HG03196 (cell line): Measurements from ENCODE around the gene ATG2A.

ENCODE experiments used
- ATAC-seq: cut with Tn5 transposase; IDR thresholded peaks from one replicate; pipeline ENCODE4 v1.9.1; 2021; ENCODE audit not compliant: unreplicated experiment

Gene ATG2A

GRCh38 chr11:64888406-64888728, 28.6 kb downstream of the ATG2A start:
- ATAC-seq, result no peak

- no peak for ATAC-seq
Observed at GRCh38 chr11:64887757-64888405, 29.1 kb downstream of the ATG2A start.

- ATAC-seq, result no peak
Observed at GRCh38 chr11:64887234-64887756, 29.7 kb downstream of the ATG2A start.

GRCh38 chr11:64885367-64886286, 31.4 kb downstream of the ATG2A start:
- no peak for ATAC-seq

- ATAC-seq, result no peak
Observed at GRCh38 chr11:64884019-64884418, 33.0 kb downstream of the ATG2A start.

- ATAC-seq, result no peak
Observed at GRCh38 chr11:64883575-64883974, 33.4 kb downstream of the ATG2A start.

- no peak for ATAC-seq
Observed at GRCh38 chr11:64882243-64882642, 34.8 kb downstream of the ATG2A start.

GRCh38 chr11:64881476-64881875, 35.5 kb downstream of the ATG2A start:
- ATAC-seq, result no peak

- ATAC-seq, result no peak
Observed at GRCh38 chr11:64880240-64881001, 36.6 kb downstream of the ATG2A start.

- ATAC-seq, result no peak
Observed at GRCh38 chr11:64879244-64879900, 37.6 kb downstream of the ATG2A start.

- peak; percentile 62 for ATAC-seq
Observed at GRCh38 chr11:64878494-64879243, 38.3 kb downstream of the ATG2A start, which contains the start of gene EHD1. Gene EHD1, minus strand, starts transcription at chr11:64878621. Its CDS starts 157 bp downstream, at chr11:64878464.

GRCh38 chr11:64878223-64878493, 38.9 kb downstream of the ATG2A start:
- peak; percentile 17 for ATAC-seq

- no peak for ATAC-seq
Observed at GRCh38 chr11:64877390-64878222, 39.4 kb downstream of the ATG2A start.

- ATAC-seq, result no peak
Observed at GRCh38 chr11:64876835-64877341, 40.1 kb downstream of the ATG2A start.

GRCh38 chr11:64876229-64876750, 40.7 kb downstream of the ATG2A start:
- ATAC-seq, result no peak

GRCh38 chr11:64875369-64876228, 41.4 kb downstream of the ATG2A start:
- ATAC-seq, result no peak

- no peak for ATAC-seq
Observed at GRCh38 chr11:64874308-64875240, 42.4 kb downstream of the ATG2A start.
